Activated CD4-positive, alpha-beta T cell treated with anti-CD3 and anti-CD28 coated beads, Interleukin-2, amount 50 U/mL, for 24 hours (primary cell): ENCODE measurements around the gene KIAA0408.

ENCODE experiments used
- DNase-seq, 2 donors: peaks; one replicate each; pipeline ENCODE4 v3.0.0-alpha.2; 2020; ENCODE audit warnings: low read depth in 1 of 2, low spot score in 1 of 2

KIAA0408 gene

GRCh38 chr6:127459231-127459641 is at the start of gene KIAA0408:
Gene KIAA0408 (minus strand): TSS chr6:127459389. CDS start chr6:127453981, 5,408 bp downstream.
- no peak for DNase-seq

GRCh38 chr6:127506894-127507293 is 47.7 kb upstream of the KIAA0408 start:
- no peak for DNase-seq

- no peak for DNase-seq
Measured at GRCh38 chr6:127503022-127503421, 43.8 kb upstream of the KIAA0408 start.

GRCh38 chr6:127497410-127497809 is 38.2 kb upstream of the KIAA0408 start:
- no peak for DNase-seq

- DNase-seq = no peak
Measured at GRCh38 chr6:127496471-127496870, 37.3 kb upstream of the KIAA0408 start.

GRCh38 chr6:127494240-127494767 is 35.1 kb upstream of the KIAA0408 start:
- DNase-seq = no peak

- DNase-seq = no peak
Measured at GRCh38 chr6:127489248-127489647, 30.1 kb upstream of the KIAA0408 start.

GRCh38 chr6:127486934-127487333 is 27.7 kb upstream of the KIAA0408 start:
- no peak for DNase-seq

GRCh38 chr6:127484212-127484863 is 25.1 kb upstream of the KIAA0408 start:
- DNase-seq = peak in 1 of 2 donors; percentile 7

- no peak for DNase-seq
Measured at GRCh38 chr6:127483399-127484055, 24.3 kb upstream of the KIAA0408 start.

GRCh38 chr6:127482325-127482724 is 23.1 kb upstream of the KIAA0408 start:
- DNase-seq = no peak

- DNase-seq = no peak
Measured at GRCh38 chr6:127481628-127482027, 22.4 kb upstream of the KIAA0408 start.

GRCh38 chr6:127481111-127481510 is 21.9 kb upstream of the KIAA0408 start:
- DNase-seq = no peak

GRCh38 chr6:127477658-127478057 is 18.5 kb upstream of the KIAA0408 start:
- no peak for DNase-seq

- DNase-seq = no peak
Measured at GRCh38 chr6:127475823-127476176, 16.6 kb upstream of the KIAA0408 start.

GRCh38 chr6:127475135-127475822 is 16.1 kb upstream of the KIAA0408 start:
- DNase-seq = no peak

GRCh38 chr6:127471379-127472255 is 12.4 kb upstream of the KIAA0408 start:
- DNase-seq = no peak

- DNase-seq = no peak
Measured at GRCh38 chr6:127468936-127469335, 9.7 kb upstream of the KIAA0408 start.

- DNase-seq = no peak
Measured at GRCh38 chr6:127466416-127466815, 7.2 kb upstream of the KIAA0408 start.

- DNase-seq = peak; percentile 24 to 56
Measured at GRCh38 chr6:127464881-127465459, 5.8 kb upstream of the KIAA0408 start.
